Retina (tissue), 1 donor: Measurements from ENCODE around the gene FAAP100.

Experiments used
- DNase-seq: peaks from one replicate; pipeline ENCODE4 v3.0.0-alpha.2; 2016

FAAP100 gene

DNA sequence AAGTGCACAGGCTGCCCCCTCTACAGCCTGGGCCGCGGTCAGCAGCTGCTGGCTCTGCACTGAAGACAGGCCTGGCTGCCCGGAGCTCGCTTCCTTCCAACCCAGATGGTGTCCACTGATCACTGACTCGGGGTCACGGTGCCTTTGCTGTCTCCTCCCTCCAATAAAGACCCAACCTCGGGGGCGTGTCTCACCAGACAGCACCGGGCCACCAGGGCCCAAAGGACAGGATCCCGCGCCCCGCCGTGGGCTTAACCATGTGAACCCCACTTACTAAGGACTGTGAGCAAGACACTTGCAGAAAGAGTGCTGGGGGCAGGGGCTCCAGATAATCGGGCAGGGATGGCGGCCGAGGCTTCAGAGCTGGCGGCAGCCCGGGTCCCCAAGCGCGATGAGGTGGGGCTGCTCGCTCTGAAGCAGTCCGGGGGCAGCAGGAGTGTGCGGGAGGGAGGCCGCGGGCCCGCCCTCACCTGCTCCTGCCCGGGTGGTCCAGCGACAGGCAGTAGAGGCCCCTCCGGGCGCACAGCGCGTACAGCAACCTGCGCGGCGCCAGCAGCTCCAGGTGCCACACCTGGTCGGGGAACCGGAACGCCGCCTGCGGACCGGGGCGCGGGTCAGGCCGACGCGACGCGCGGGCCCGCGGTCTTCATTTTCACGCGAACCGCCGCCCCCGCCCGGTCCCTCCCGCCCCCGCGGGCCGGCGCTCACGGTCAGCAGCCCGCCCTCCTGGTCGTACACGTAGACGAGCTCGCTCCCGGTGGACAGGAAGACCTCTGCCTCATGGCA is 502 bp downstream of the FAAP100 start:
- DNase-seq = peak; percentile 62

DNA sequence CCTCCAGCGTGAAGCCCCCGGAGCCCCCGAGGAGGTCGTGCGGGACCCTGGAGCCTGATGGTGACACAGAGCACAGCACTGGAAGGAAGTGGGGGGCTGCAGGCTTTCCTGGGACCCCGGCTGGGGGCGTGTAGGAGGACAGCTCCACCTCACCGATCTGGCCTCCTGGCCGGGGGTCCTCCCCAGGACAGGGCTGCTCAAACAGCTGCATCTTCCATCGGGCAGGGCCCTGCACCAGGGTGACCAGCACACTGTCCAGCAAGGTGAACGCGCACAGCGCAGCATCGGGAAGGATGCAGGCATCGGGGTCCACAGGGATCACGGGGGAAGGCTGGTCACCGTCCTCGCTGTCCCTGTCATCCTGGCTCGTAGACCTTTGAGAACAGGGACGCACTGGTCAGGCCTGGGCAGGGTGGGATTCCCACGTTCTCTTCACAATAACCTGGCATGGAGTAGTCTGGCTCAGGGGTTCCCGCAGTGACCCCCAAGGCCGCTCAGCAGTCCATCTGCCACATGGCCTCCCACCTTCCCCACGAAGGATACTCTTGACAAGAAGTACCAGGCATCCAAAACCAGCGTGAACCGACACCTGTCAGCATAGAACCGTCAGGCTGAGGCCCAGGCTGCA is 1.2 kb downstream of the FAAP100 start:
- no peak for DNase-seq

DNA sequence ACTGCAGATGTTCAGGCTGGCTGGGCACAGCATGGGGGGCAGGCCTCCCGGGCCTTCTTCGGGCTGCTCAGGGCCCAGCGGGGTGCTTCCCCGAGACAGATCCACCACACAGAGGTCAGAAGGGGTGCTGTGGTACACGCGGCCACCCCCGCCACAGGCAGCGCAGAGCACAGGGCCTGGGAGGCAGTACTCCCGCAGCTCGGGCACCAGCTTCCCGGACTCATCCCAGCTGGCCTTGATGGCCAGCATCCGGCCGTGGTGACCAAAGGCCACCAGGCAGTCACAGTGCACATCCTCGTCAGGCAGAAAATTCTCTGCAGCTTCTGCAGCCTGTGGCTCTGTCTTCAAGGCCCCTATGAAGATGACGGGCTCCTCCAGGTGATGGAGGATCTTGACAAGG is 1.9 kb downstream of the FAAP100 start:
- DNase-seq = no peak

GRCh38 chr17:81549826-81550225 is 2.3 kb downstream of the FAAP100 start:
- DNase-seq = no peak

DNA sequence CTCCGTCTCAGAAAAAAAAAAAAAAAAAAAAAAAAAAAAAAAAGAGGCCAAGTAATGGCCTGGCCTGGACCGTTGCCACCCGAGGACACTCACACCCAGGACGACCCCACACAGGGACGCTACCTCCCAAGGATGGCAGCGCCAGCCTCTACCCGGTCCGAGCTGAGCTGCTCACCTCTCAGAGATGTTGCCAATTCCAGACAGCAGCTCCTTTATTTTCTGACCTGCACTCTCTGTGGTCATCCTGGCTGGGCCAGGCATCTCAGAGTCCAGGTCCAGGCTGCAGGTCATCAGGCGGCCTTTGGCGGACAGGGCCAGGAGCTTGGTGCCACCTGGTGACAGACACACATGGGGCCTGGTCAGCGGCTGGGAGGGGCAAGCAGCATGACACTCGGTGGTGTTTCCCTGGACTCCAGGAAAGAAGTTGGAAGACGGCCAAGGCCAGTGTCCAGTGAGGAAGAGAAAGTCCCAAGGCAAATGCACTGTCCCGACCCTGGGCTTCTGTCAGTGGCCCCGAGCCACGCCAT is 3.1 kb downstream of the FAAP100 start:
- no peak for DNase-seq

DNA sequence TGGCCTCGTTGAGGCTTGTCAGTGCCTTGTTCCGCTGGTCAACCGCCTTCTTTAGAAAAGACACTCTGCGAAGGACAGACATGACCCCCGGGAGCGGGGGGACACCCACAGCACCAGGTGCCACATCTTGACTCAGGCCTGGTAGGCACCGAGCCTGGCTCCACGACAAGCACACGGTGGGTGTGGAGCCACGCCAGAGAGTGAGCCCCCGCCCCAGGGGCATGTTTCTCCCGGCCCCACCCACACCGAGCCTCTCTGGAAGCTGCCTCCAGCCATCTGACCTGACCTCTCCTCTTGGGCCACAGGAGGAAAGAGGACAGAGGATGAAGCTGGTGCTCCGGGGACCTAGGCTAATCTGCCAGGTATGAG is 4.6 kb downstream of the FAAP100 start:
- DNase-seq = no peak

DNA sequence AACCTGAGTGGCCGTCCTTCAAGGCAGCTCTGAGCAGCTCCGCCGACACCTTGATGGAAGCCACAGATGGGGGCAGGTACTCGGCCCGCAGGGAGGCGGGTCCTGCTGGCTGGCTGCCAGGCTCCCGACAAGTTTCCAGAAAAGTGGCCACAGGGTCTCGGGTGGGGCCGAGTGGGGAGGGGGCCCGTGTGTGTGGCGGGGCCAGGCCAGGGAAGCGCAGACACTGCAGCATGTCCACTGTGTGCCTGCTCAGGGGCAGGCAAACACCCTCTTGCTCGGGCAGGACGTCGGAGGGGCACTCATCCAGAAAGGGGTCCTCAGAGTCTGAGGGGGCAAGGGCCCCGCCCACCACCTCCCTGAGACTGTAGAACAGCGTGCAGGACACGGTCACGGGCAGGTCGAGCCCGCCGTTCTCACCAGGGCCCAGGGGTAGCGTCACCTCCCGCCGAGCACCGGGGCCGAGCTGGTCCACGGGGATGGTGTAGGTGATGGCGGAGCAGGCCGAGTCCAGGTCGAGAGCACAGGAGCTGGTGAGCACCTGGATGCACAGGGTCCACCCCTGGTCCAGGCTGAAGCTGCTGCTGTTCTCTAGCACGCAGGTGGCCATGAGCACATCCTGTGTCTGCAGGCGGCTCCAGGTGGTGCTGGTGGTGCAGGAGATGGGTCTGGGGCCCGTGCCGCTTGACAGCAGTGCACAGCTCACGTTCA is 5.1 kb downstream of the FAAP100 start:
- DNase-seq = no peak

GRCh38 chr17:81545160-81545949 is 6.8 kb downstream of the FAAP100 start:
- no peak for DNase-seq

DNA sequence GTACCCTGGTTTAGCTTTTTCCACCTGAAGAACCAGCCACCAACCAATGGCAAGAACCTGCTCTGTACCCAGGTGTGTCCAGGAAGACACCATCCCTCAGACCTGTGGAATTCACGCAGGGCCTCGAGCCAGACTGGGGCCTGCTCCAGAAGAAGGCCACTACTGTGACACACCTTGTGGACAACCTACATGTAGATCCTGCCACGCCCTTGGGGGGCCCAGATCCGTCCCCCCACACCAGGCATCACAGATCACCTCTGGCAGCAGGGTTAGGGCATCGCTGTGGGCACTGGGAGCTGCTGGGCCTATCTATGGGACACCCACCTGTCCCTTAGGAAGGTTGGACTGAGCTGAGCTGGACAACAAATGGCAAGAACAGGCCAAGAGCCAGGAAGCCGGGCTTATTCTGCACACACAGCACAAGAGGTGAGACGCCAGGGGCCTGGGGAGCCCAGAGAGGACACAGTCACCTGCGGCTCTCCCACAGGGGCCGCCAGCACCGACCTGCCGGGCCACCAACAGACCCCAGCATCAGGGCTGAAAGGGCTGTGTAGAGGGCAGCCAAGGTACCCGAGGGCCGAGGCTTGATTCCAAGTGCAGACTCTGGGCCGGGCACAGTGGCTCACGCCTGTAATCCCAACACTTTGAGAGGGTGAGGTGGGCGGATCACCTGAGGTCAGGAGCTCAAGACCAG is 7.7 kb downstream of the FAAP100 start:
- no peak for DNase-seq

DNA sequence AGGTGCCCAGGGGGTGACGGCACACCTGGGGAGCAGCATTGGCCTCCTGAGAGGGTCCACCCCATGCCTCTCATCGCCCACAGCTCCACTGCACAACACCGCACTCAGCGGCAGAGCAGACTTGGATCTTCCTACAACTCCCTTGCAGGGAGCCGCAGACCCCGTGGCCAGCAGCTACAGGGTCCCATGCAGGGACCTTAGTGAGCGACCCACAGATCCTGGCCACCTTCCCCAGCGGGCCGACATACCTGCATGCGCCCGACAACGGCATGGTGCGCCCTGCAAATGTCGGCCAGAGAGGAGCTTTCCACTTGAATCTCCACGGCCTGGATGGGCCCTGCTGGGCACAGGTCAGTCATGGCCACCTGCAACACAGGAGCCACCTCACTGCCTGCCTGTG is 8.4 kb downstream of the FAAP100 start:
- peak; percentile 2 for DNase-seq

GRCh38 chr17:81543339-81543675 is 8.8 kb downstream of the FAAP100 start:
- DNase-seq = peak; percentile 1

- DNase-seq = peak; percentile 8
Observed at GRCh38 chr17:81542431-81543338, 9.5 kb downstream of the FAAP100 start.

DNA sequence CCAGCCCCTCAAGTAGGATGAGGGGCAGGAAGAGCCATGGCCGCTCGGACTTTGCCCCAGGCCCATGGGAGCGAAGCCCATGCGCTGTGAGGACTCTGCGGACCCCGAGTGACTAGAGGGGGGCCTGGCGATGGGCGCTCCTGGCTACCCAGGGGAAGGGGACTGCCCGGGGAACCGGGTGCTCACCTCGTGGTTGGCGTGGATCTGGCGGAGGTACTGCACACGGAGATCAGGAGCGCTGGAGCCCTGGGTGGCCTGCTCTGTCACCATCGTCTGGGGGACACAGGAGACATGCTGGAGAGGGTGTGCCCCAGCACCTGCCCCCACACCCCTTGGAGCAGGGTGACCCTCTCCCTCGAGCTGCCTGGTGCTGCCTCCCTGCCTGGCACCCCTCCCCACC is 11.0 kb downstream of the FAAP100 start:
- DNase-seq = no peak

DNA sequence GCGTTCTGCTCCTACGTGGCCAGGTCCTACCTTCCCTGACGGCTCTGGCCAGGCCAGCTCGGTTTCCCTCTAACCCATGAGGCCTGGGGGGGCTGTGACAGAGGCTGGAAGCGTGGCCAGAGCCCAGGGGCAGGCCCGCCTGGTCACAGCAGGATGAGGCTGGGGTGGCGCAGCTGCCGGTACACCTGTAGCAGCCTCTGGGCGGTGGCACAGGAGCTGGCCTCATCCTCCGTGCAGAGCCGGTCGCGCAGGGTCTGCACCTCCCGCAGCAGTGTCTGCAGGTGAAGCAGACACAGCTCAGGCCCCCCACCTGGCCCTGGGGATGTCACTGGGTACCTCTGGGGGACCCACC is 11.5 kb downstream of the FAAP100 start:
- DNase-seq = no peak

- DNase-seq = no peak
Observed at GRCh38 chr17:81539961-81540675, 12.0 kb downstream of the FAAP100 start.

GRCh38 chr17:81539571-81539900 is 12.6 kb downstream of the FAAP100 start:
- no peak for DNase-seq

GRCh38 chr17:81538651-81539570 is 13.2 kb downstream of the FAAP100 start:
- DNase-seq = peak; percentile 95

DNA sequence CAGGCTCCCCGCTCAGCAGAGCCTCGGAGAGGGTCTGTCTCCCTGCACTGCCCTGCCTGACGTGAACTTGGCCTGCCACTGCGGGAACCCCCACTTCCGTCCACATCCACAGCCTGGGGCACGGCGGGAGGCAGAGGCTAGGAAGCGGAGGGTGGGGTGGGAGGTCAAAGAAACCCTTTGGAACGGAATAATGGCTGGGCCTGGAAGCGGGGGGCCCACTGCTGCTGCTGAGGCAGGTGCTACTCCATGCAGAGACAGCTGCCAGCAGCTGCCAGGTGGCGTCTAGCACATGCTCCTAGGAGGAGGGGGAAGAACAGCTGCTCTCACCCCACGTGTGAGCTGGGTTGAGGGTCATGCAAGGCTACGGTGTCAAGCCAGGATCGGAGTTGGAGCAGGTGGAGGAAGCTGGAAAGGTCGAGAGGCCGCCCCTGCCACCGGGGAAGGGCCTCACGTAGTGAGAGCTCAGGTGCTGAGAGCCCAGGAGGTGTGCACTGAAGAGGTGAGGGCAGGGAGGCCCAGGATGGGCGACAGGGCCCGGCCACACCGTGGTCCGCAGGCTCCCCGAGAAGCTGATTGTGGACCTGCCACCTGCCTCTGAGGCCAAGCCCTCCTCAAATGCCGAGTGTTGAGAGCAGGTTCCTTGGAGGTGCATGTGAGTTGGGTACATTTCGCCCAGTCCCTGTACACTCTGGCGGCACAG is 14.1 kb downstream of the FAAP100 start:
- peak; percentile 91 for DNase-seq

GRCh38 chr17:81537343-81537855 is 14.8 kb downstream of the FAAP100 start:
- no peak for DNase-seq
